C4-2B (cell line): Measurements from ENCODE around the gene TAAR2.
"Not testable (repeated sequence)": the region's sequence is repeated elsewhere in the genome, so short reads cannot be mapped to it uniquely, and the experiment has no call there.

Source experiments
- ZFX ChIP-seq: fragments of 450-650 bp; IDR thresholded peaks from 2 replicates; pipeline ENCODE4 v1.6.1; 2017
- TF ChIP-seq, protein P1 (sequence below): fragments of 450-650 bp; conservative IDR thresholded peaks from 2 replicates; pipeline ENCODE4 v1.5.1; 2017; ENCODE audit warnings: mild to moderate bottlenecking

GRCh38 chr6:132635288-132635687, 11.2 kb upstream of the TAAR2 start:
- TF ChIP-seq, protein P1, sequence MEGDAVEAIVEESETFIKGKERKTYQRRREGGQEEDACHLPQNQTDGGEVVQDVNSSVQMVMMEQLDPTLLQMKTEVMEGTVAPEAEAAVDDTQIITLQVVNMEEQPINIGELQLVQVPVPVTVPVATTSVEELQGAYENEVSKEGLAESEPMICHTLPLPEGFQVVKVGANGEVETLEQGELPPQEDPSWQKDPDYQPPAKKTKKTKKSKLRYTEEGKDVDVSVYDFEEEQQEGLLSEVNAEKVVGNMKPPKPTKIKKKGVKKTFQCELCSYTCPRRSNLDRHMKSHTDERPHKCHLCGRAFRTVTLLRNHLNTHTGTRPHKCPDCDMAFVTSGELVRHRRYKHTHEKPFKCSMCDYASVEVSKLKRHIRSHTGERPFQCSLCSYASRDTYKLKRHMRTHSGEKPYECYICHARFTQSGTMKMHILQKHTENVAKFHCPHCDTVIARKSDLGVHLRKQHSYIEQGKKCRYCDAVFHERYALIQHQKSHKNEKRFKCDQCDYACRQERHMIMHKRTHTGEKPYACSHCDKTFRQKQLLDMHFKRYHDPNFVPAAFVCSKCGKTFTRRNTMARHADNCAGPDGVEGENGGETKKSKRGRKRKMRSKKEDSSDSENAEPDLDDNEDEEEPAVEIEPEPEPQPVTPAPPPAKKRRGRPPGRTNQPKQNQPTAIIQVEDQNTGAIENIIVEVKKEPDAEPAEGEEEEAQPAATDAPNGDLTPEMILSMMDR: not testable (repeated sequence)
- not testable (repeated sequence) for TF ChIP-seq ZFX
